Kidney glomerular epithelial cell (primary cell): Measurements from ENCODE around the gene GPSM1.

ENCODE experiments used
- DNase-seq: peaks from one replicate; lab custom pipeline; 2025; lab: John Stamatoyannopoulos, UW

GPSM1 gene

GRCh38 chr9:136377341-136378169 is 50.2 kb downstream of the GPSM1 start:
- no peak for DNase-seq

GRCh38 chr9:136378170-136379002 is 51.0 kb downstream of the GPSM1 start:
- no peak for DNase-seq

GRCh38 chr9:136379003-136379287 is 51.6 kb downstream of the GPSM1 start:
- no peak for DNase-seq

- DNase-seq, result no peak
Observed at GRCh38 chr9:136379401-136379800, 52.1 kb downstream of the GPSM1 start.

- DNase-seq, result no peak
Observed at GRCh38 chr9:136379891-136380290, 52.6 kb downstream of the GPSM1 start.

- no peak for DNase-seq
Observed at GRCh38 chr9:136380381-136380780, 53.0 kb downstream of the GPSM1 start.

GRCh38 chr9:136381311-136381710 is 54.0 kb downstream of the GPSM1 start:
- DNase-seq, result no peak

GRCh38 chr9:136381966-136382513 is 54.7 kb downstream of the GPSM1 start:
- DNase-seq, result no peak

GRCh38 chr9:136383436-136383835 is 56.1 kb downstream of the GPSM1 start:
- no peak for DNase-seq

GRCh38 chr9:136385015-136385414 is 57.7 kb downstream of the GPSM1 start:
- DNase-seq, result no peak

GRCh38 chr9:136386018-136386417 is 58.7 kb downstream of the GPSM1 start:
- DNase-seq, result no peak

- DNase-seq, result no peak
Observed at GRCh38 chr9:136387217-136387616, 59.9 kb downstream of the GPSM1 start.

GRCh38 chr9:136389396-136389795 is 62.1 kb downstream of the GPSM1 start:
- no peak for DNase-seq

GRCh38 chr9:136391737-136392537 is 64.6 kb downstream of the GPSM1 start:
- DNase-seq, result no peak

GRCh38 chr9:136392538-136393449 is 65.5 kb downstream of the GPSM1 start:
- no peak for DNase-seq

GRCh38 chr9:136393531-136393930 is 66.2 kb downstream of the GPSM1 start:
- DNase-seq, result no peak

- no peak for DNase-seq
Observed at GRCh38 chr9:136394312-136395019, 67.1 kb downstream of the GPSM1 start.

GRCh38 chr9:136395020-136395340 is 67.6 kb downstream of the GPSM1 start:
- no peak for DNase-seq

GRCh38 chr9:136395345-136396218 is 68.2 kb downstream of the GPSM1 start:
- DNase-seq, result no peak

- DNase-seq, result no peak
Observed at GRCh38 chr9:136396219-136396515, 68.8 kb downstream of the GPSM1 start.
